ENCODE data around the gene LRATD1.

LRATD1 gene

DNA sequence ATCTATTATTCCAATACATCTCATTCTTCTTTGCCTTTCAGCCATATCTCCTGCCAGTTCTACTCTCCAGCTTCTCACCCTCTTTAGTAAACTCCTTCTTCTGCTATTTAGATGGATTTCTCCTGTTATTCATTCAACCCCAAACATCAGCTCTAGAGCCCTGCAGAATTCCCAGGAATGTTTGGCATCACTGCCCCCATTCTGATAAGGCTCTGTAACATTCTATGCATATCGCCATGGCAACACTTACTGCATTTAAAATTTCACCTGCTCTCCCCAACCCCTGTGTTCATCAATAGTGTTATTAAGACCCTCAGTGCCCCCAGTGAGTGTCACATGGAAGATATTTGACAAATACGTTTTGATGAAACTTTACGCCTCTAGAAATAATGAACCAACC lies 28.6 kb downstream of the LRATD1 start (continued):
- TF ChIP-seq, protein P1, sequence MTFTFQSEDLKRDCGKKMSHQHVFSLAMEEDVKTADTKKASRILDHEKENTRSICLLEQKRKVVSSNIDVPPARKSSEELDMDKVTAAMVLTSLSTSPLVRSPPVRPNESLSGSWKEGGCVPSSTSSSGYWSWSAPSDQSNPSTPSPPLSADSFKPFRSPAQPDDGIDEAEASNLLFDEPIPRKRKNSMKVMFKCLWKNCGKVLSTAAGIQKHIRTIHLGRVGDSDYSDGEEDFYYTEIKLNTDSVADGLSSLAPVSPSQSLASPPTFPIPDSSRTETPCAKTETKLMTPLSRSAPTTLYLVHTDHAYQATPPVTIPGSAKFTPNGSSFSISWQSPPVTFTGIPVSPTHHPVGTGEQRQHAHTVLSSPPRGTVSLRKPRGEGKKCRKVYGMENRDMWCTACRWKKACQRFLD (tag by site-specific recombination; IDR thresholded peaks at IDR 0.05) = no peak
- TF ChIP-seq PRDM1 (tag by site-specific recombination; IDR thresholded peaks at IDR 0.05) (no peak), PBX3 (CRISPR knock-in tag; IDR thresholded peaks at IDR 0.05) (no peak), ZNF2 (tag by site-specific recombination; IDR thresholded peaks at IDR 0.05) (no peak), ZFHX2 (tag by site-specific recombination; conservative IDR thresholded peaks at IDR 0.05) (no peak)
- TF ChIP-seq, protein P2, sequence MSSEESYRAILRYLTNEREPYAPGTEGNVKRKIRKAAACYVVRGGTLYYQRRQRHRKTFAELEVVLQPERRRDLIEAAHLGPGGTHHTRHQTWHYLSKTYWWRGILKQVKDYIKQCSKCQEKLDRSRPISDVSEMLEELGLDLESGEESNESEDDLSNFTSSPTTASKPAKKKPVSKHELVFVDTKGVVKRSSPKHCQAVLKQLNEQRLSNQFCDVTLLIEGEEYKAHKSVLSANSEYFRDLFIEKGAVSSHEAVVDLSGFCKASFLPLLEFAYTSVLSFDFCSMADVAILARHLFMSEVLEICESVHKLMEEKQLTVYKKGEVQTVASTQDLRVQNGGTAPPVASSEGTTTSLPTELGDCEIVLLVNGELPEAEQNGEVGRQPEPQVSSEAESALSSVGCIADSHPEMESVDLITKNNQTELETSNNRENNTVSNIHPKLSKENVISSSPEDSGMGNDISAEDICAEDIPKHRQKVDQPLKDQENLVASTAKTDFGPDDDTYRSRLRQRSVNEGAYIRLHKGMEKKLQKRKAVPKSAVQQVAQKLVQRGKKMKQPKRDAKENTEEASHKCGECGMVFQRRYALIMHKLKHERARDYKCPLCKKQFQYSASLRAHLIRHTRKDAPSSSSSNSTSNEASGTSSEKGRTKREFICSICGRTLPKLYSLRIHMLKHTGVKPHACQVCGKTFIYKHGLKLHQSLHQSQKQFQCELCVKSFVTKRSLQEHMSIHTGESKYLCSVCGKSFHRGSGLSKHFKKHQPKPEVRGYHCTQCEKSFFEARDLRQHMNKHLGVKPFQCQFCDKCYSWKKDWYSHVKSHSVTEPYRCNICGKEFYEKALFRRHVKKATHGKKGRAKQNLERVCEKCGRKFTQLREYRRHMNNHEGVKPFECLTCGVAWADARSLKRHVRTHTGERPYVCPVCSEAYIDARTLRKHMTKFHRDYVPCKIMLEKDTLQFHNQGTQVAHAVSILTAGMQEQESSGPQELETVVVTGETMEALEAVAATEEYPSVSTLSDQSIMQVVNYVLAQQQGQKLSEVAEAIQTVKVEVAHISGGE (tag by site-specific recombination; conservative IDR thresholded peaks at IDR 0.05; ENCODE audit: low read depth) = no peak

GRCh38 chr2:14673351-14673875 lies 40.9 kb downstream of the LRATD1 start:
- Histone ChIP-seq H3K36me3 (ENCODE audit: control insufficient read depth in 2 of 2, insufficient read depth in 1 of 2, low read length in 2 of 2) (no peaks in the 10 kb centered on the region), H3K4me1 (ENCODE audit: control insufficient read depth, insufficient read depth, low read length) (no peaks in the 10 kb centered on the region), H3K9me3 (ENCODE audit: control insufficient read depth, insufficient read depth, low read depth, low read length) (no peaks in the 10 kb centered on the region), H3K27ac (ENCODE audit: extremely low read depth, low read depth, low read length) (no peak overlapping the region), H3K4me3 (ENCODE audit: low read depth, low read length) (no peak overlapping the region)
- CTCF ChIA-PET = interaction anchor here (0.6 kb wide), 1 partner anchor 52 kb away, joined by 3 read pairs; no protein-coding TSS in a partner anchor
- POLR2A ChIA-PET = no interaction called here
- no peak for TF ChIP-seq ZNF660 (tag by site-specific recombination; IDR thresholded peaks at IDR 0.05)
- TF ChIP-seq ZNF335 (tag by site-specific recombination; conservative IDR thresholded peaks at IDR 0.05) = no peak
- TF ChIP-seq ZNF510 (tag by site-specific recombination; IDR thresholded peaks at IDR 0.05; ENCODE audit: insufficient replicate concordance) = no peak
- TF ChIP-seq BCL11A (tag by site-specific recombination; IDR thresholded peaks at IDR 0.05; ENCODE audit: low read depth) = no peak
- TF ChIP-seq ZNF830 (tag by site-specific recombination; IDR thresholded peaks at IDR 0.05; ENCODE audit: low read depth) = no peak
- no peak for TF ChIP-seq ZNF391 (tag by site-specific recombination; IDR thresholded peaks at IDR 0.05; ENCODE audit: borderline replicate concordance, low read depth)
- no peak for TF ChIP-seq IKZF3 (tag by site-specific recombination; IDR thresholded peaks at IDR 0.05)
- no peak for TF ChIP-seq ZNF768 (tag by site-specific recombination; IDR thresholded peaks at IDR 0.05)
- no peak for TF ChIP-seq SCRT1 (tag by site-specific recombination; IDR thresholded peaks at IDR 0.05; ENCODE audit: borderline replicate concordance)
- no peak for TF ChIP-seq YY1 (tag by site-specific recombination; IDR thresholded peaks at IDR 0.05)
- no peak for TF ChIP-seq GLI4 (tag by site-specific recombination; IDR thresholded peaks at IDR 0.05)
- TF ChIP-seq ZNF354C (tag by site-specific recombination; IDR thresholded peaks at IDR 0.05; ENCODE audit: borderline replicate concordance, low read depth) = no peak
- no peak for TF ChIP-seq SALL2 (tag by site-specific recombination; IDR thresholded peaks at IDR 0.05; ENCODE audit: borderline replicate concordance)
- TF ChIP-seq ZNF292 (tag by site-specific recombination; IDR thresholded peaks at IDR 0.05; ENCODE audit: borderline replicate concordance, low read depth) = no peak
- no peak for TF ChIP-seq ZNF776 (tag by site-specific recombination; IDR thresholded peaks at IDR 0.05; ENCODE audit: borderline replicate concordance)
- no peak for TF ChIP-seq ZEB2 (tag by site-specific recombination; IDR thresholded peaks at IDR 0.05)
- TF ChIP-seq ZBTB1 (tag by site-specific recombination; IDR thresholded peaks at IDR 0.05) = no peak
- TF ChIP-seq ZNF155 (tag by site-specific recombination; IDR thresholded peaks at IDR 0.05) = no peak
- no peak for TF ChIP-seq MYNN (tag by site-specific recombination; IDR thresholded peaks at IDR 0.05; ENCODE audit: borderline replicate concordance)
- TF ChIP-seq ELK4 (IDR thresholded peaks at IDR 0.05; ENCODE audit: borderline replicate concordance, low read depth, low read length) = no peak

All from HEK293 (cell line).